ENCODE results near the gene TIPRL.

TIPRL gene

GRCh38 chr1:168213349-168213748, 34.6 kb downstream of the TIPRL start:
- DNase-seq (ENCODE audit: low read depth in 2 of 2), result no peak

GRCh38 chr1:168216171-168216570, 37.4 kb downstream of the TIPRL start:
- no peak for DNase-seq (ENCODE audit: low read depth in 2 of 2)

GRCh38 chr1:168217664-168218063, 38.9 kb downstream of the TIPRL start:
- DNase-seq (ENCODE audit: low read depth in 2 of 2), result no peak

- no peak for DNase-seq (ENCODE audit: low read depth in 2 of 2)
Observed at GRCh38 chr1:168218658-168219057, 39.9 kb downstream of the TIPRL start.

- DNase-seq (ENCODE audit: low read depth in 2 of 2), result no peak
Observed at GRCh38 chr1:168220470-168220871, 41.7 kb downstream of the TIPRL start.

GRCh38 chr1:168221275-168221674, 42.5 kb downstream of the TIPRL start:
- DNase-seq (ENCODE audit: low read depth in 2 of 2), result no peak

- DNase-seq (ENCODE audit: low read depth in 2 of 2), result no peak
Observed at GRCh38 chr1:168223261-168223660, 44.5 kb downstream of the TIPRL start.

GRCh38 chr1:168223681-168224540, 45.1 kb downstream of the TIPRL start:
- DNase-seq (ENCODE audit: low read depth in 2 of 2), result no peak

- no peak for DNase-seq (ENCODE audit: low read depth in 2 of 2)
Observed at GRCh38 chr1:168224991-168225390, 46.2 kb downstream of the TIPRL start.

GRCh38 chr1:168225476-168226190, 46.9 kb downstream of the TIPRL start, which contains the start of gene SFT2D2:
SFT2D2 (plus strand) TSS chr1:168226004; CDS start chr1:168226080, 76 bp downstream.
- DNase-seq (ENCODE audit: low read depth in 2 of 2), result peak; percentile 63 to 77

- DNase-seq (ENCODE audit: low read depth in 2 of 2), result no peak
Observed at GRCh38 chr1:168227620-168228019, 48.9 kb downstream of the TIPRL start.

- no peak for DNase-seq (ENCODE audit: low read depth in 2 of 2)
Observed at GRCh38 chr1:168229893-168230292, 51.1 kb downstream of the TIPRL start.

GRCh38 chr1:168230709-168231108, 51.9 kb downstream of the TIPRL start:
- DNase-seq (ENCODE audit: low read depth in 2 of 2), result no peak

GRCh38 chr1:168234846-168235547, 56.2 kb downstream of the TIPRL start:
- peak in 1 of 2 donors; percentile 15 for DNase-seq (ENCODE audit: low read depth in 2 of 2)

GRCh38 chr1:168235548-168235885, 56.8 kb downstream of the TIPRL start:
- no peak for DNase-seq (ENCODE audit: low read depth in 2 of 2)

GRCh38 chr1:168235937-168236336, 57.2 kb downstream of the TIPRL start:
- no peak for DNase-seq (ENCODE audit: low read depth in 2 of 2)

- no peak for DNase-seq (ENCODE audit: low read depth in 2 of 2)
Observed at GRCh38 chr1:168236836-168237611, 58.3 kb downstream of the TIPRL start.

GRCh38 chr1:168243198-168243597, 64.4 kb downstream of the TIPRL start:
- DNase-seq (ENCODE audit: low read depth in 2 of 2), result no peak

- DNase-seq (ENCODE audit: low read depth in 2 of 2), result no peak
Observed at GRCh38 chr1:168243636-168244212, 65.0 kb downstream of the TIPRL start.

- no peak for DNase-seq (ENCODE audit: low read depth in 2 of 2)
Observed at GRCh38 chr1:168245042-168245441, 66.3 kb downstream of the TIPRL start.

- no peak for DNase-seq (ENCODE audit: low read depth in 2 of 2)
Observed at GRCh38 chr1:168246506-168246905, 67.7 kb downstream of the TIPRL start.

Data from stimulated activated CD4-positive, alpha-beta T cell treated with anti-CD3 and anti-CD28 coated beads, Interleukin-1b, Interleukin-23, amount 100 ng/mL, for 4 hours (primary cell).